Neural progenitor cell (in vitro differentiated cells): ENCODE results near the gene CDHR2. TPM values are rescaled to one million over a fixed set of nuclear protein-coding genes. Genes with fewer than 3 reads are reported as not detected.
A peak's percentile ranks its signal among the peaks of the same experiment; 100 is the strongest.

Source experiments
- DNase-seq: peaks from one replicate; pipeline ENCODE4 v3.0.0-alpha.2; 2016; ENCODE audit warnings: low spot score
- H2AFZ ChIP-seq: fragments of 200-600 bp; sonication (generic); replicated peaks from 2 replicates; pipeline ENCODE4 v1.6.1; 2016; ENCODE audit warnings: antibody characterized with exemption
- H3F3A ChIP-seq: fragments of 200-600 bp; sonication (generic); 2 replicates; pipeline ENCODE4 v1.6.1; 2016; ENCODE audit warnings: antibody characterized with exemption, low read depth
- H3K27ac ChIP-seq: fragments of 200-600 bp; sonication (generic); 2 replicates; pipeline ENCODE4 v1.5.1; 2016; ENCODE audit warnings: mild to moderate bottlenecking
- H3K27me3 ChIP-seq: fragments of 200-600 bp; sonication (generic); 2 replicates; pipeline ENCODE4 v1.6.1; 2016; ENCODE audit warnings: mild to moderate bottlenecking, moderate library complexity
- H3K36me3 ChIP-seq: fragments of 200-600 bp; sonication (generic); 2 replicates; pipeline ENCODE4 v1.5.1; 2016
- H3K4me1 ChIP-seq: fragments of 200-600 bp; sonication (generic); 2 replicates; pipeline ENCODE4 v1.6.1; 2016; ENCODE audit warnings: mixed run types
- H3K4me2 ChIP-seq: fragments of 200-600 bp; sonication (generic); 2 replicates; pipeline ENCODE4 v1.6.1; 2016
- H3K4me3 ChIP-seq: fragments of 200-600 bp; sonication (generic); 2 replicates; pipeline ENCODE4 v1.5.1; 2016
- H3K79me2 ChIP-seq: fragments of 200-600 bp; sonication (generic); 2 replicates; pipeline ENCODE4 v1.6.1; 2016; ENCODE audit warnings: low read depth
- H3K9ac ChIP-seq: fragments of 200-600 bp; sonication (generic); 2 replicates; pipeline ENCODE4 v1.6.1; 2016
- H3K9me3 ChIP-seq: fragments of 200-600 bp; sonication (generic); 2 replicates; pipeline ENCODE4 v1.5.1; 2016; ENCODE audit warnings: low read depth
- H4K20me1 ChIP-seq: fragments of 200-600 bp; sonication (generic); 2 replicates; pipeline ENCODE4 v1.6.1; 2016; ENCODE audit warnings: low read depth
- H3K27ac Mint-ChIP-seq: 3 replicates; pipeline ENCODE4 v1.8.0; 2021; ENCODE audit warnings: mixed read lengths
- H3K27me3 Mint-ChIP-seq: 2 replicates; pipeline ENCODE4 v1.8.0; 2022; ENCODE audit warnings: low read depth, mild to moderate bottlenecking, inconsistent platforms, moderate library complexity, mixed read lengths; ENCODE audit not compliant: insufficient read depth
- H3K36me3 Mint-ChIP-seq: 3 replicates; pipeline ENCODE4 v1.8.0; 2021; ENCODE audit warnings: mixed read lengths
- H3K4me1 Mint-ChIP-seq: 3 replicates; pipeline ENCODE4 v1.8.0; 2021; ENCODE audit warnings: mixed read lengths
- H3K4me3 Mint-ChIP-seq: 3 replicates; pipeline ENCODE4 v1.8.0; 2021; ENCODE audit warnings: mild to moderate bottlenecking, moderate library complexity, mixed read lengths
- H3K9me3 Mint-ChIP-seq: 3 replicates; pipeline ENCODE4 v1.8.0; 2020; ENCODE audit warnings: mixed read lengths
- EZH2 ChIP-seq: fragments of 200-600 bp; sonication (generic); IDR thresholded peaks from 2 replicates; pipeline ENCODE4 v1.6.1; 2017; ENCODE audit warnings: antibody characterized with exemption, mild to moderate bottlenecking, moderate library complexity
- EZH2phosphoT487 ChIP-seq: fragments of 200-600 bp; sonication (generic); IDR thresholded peaks from 2 replicates; pipeline ENCODE4 v1.6.1; 2017; ENCODE audit warnings: antibody characterized with exemption
- total RNA-seq: library from RNA; depleted of rRNA; stranded (reverse); fragments of >200 nt; gene quantifications from 2 replicates; pipeline ENCODE4 v1.2.3, GENCODE V29; 2015; ENCODE audit warnings: low replicate concordance
- TF ChIP-seq, protein P1 (sequence below): fragments of 200-600 bp; sonication (generic); IDR thresholded peaks from 2 replicates; pipeline ENCODE4 v1.5.1; 2017; ENCODE audit warnings: antibody characterized with exemption, mild to moderate bottlenecking

The CDHR2 gene
- total RNA-seq, 1 donor from 2014 or later, result not detected

DNA sequence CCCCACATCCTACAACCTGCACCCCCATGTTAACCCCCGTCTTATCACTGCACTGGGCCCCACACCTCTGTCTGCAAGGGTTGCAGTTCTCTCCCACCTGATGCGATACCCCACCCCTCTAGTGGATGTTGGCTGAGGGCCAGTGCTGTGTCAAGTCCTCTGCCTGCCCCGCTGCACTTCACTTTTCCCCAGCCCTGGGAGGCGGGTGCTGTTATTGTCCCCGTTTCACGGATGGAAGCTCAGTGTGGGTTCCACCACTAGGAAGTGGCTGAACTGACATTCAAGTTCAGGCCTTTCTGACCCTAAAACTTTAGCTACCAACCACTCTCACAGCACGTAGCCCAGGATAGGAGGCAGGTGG, 77.7 kb downstream of the CDHR2 start:
- no peak overlapping the region for H3K27ac ChIP-seq

DNA sequence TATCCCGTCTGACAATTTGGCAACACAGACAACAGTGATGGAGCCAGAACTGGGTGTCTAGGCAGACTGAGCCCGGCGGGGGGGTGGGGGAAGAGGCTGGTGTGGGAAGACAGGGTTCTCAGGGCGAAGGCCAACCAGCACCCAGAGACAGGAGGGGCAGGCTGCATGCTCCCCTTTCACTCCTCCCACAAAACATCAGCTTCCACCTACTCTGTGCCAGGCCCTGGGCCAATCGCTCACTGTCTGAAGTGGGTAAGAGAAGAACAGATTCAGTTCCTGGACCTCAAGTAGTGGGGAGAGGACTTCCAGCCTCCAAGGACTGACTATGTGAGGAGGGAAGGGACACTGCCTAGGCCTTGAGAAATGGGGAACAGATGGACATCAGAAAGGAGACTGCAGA, 78.4 kb downstream of the CDHR2 start:
- Histone ChIP-seq H3K27me3 (peaks cover 77% of the 10 kb centered on the region), H3K9ac (no peak overlapping the region)
- no peak overlapping the region for H3K4me3 Mint-ChIP-seq

More for the DNA sequence above, 77.7 kb downstream of the CDHR2 start:
- H3K4me2 ChIP-seq, result no peak overlapping the region
- no peak overlapping the region for H3K4me3 ChIP-seq
- peaks cover 77% of the 10 kb centered on the region for H3K27me3 ChIP-seq
- DNase-seq, result no peak
- H3K4me1 ChIP-seq, result peaks cover 15% of the 10 kb centered on the region
- peaks cover 23% of the 10 kb centered on the region for H4K20me1 ChIP-seq
- no peaks in the 10 kb centered on the region for H3K36me3 Mint-ChIP-seq
- no peaks in the 10 kb centered on the region for H3K9me3 ChIP-seq
- H3K4me1 Mint-ChIP-seq, result peaks cover 28% of the 10 kb centered on the region
- TF ChIP-seq, protein P1, sequence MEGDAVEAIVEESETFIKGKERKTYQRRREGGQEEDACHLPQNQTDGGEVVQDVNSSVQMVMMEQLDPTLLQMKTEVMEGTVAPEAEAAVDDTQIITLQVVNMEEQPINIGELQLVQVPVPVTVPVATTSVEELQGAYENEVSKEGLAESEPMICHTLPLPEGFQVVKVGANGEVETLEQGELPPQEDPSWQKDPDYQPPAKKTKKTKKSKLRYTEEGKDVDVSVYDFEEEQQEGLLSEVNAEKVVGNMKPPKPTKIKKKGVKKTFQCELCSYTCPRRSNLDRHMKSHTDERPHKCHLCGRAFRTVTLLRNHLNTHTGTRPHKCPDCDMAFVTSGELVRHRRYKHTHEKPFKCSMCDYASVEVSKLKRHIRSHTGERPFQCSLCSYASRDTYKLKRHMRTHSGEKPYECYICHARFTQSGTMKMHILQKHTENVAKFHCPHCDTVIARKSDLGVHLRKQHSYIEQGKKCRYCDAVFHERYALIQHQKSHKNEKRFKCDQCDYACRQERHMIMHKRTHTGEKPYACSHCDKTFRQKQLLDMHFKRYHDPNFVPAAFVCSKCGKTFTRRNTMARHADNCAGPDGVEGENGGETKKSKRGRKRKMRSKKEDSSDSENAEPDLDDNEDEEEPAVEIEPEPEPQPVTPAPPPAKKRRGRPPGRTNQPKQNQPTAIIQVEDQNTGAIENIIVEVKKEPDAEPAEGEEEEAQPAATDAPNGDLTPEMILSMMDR, result no peak
- TF ChIP-seq EZH2 (no peak), EZH2phosphoT487 (no peak)
- peaks cover 16% of the 10 kb centered on the region for H3F3A ChIP-seq
- H3K27me3 Mint-ChIP-seq, result peaks cover 62% of the 10 kb centered on the region
- H3K79me2 ChIP-seq, result no peaks in the 10 kb centered on the region
- H3K27ac Mint-ChIP-seq, result no peak overlapping the region
- H3K4me3 Mint-ChIP-seq, result no peak overlapping the region
- H3K36me3 ChIP-seq, result no peaks in the 10 kb centered on the region
- no peak overlapping the region for H3K9ac ChIP-seq
- peaks cover 3% of the 10 kb centered on the region for H3K9me3 Mint-ChIP-seq
- H2AFZ ChIP-seq, result no peak overlapping the region

DNA sequence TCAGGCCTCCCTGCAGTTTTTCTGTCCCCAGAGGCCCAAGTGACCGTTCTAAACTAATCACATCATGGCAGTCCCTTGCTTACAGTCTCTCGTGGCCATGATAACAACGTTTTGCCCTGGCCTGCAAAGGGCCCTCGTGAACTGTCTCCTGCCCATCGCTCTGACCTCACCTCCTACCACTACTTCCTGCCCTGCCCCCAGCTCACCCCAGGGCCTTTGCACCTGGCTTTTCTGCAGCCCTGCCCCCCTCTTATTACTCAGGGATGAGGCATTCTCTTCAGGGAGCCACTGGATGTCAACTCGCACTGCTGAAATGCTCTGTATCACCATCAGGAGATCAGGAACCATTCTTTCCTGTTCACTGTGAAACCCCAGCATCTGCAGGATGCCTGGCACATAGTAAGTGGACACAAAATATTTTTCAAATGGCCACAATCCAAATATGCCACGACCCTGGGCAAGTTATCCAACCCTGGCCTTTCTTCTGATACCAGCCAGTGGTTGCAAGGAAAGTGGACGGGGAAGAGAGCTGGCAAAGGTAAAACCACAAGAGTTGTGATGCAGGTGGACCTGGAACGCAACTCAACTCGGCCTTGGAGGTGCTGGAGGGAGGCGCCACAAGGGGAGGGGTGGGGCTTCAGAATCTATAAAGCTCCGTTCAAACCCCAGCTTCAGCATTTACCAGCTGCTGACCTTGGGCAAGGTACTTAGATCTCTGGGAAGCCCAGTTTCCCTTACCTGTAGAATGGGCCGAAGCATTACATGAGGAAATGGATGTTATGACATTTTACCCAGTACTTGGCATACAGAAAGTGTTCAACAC, 79.5 kb downstream of the CDHR2 start:
- no peaks in the 10 kb centered on the region for H3K79me2 ChIP-seq
- H3K27ac ChIP-seq, result no peak overlapping the region
- Mint-ChIP-seq H3K9me3 (peaks cover 2% of the 10 kb centered on the region), H3K27me3 (peaks cover 62% of the 10 kb centered on the region), H3K36me3 (no peaks in the 10 kb centered on the region), H3K27ac (no peak overlapping the region), H3K4me1 (peaks cover 32% of the 10 kb centered on the region), H3K4me3 (peak overlapping the region; percentile 71)
- peaks cover 18% of the 10 kb centered on the region for H3K4me1 ChIP-seq
- DNase-seq, result no peak
- no peaks in the 10 kb centered on the region for H3K9me3 ChIP-seq
- H3K4me3 ChIP-seq, result no peak overlapping the region
- H2AFZ ChIP-seq, result no peak overlapping the region
- no peak overlapping the region for H3K4me2 ChIP-seq
- TF ChIP-seq, protein P1, result no peak
- TF ChIP-seq EZH2phosphoT487 (no peak), EZH2 (no peak)
- peaks cover 87% of the 10 kb centered on the region for H3K27me3 ChIP-seq
- no peaks in the 10 kb centered on the region for H3K36me3 ChIP-seq
- H3K9ac ChIP-seq, result no peak overlapping the region
- H4K20me1 ChIP-seq, result peaks cover 23% of the 10 kb centered on the region
- H3F3A ChIP-seq, result peaks cover 18% of the 10 kb centered on the region

More for the DNA sequence above, 78.4 kb downstream of the CDHR2 start:
- peaks cover 15% of the 10 kb centered on the region for H3K4me1 ChIP-seq
- no peak overlapping the region for H3K4me2 ChIP-seq
- H3K9me3 Mint-ChIP-seq, result peaks cover 2% of the 10 kb centered on the region
- no peak overlapping the region for H2AFZ ChIP-seq
- H3F3A ChIP-seq, result peaks cover 16% of the 10 kb centered on the region
- no peak overlapping the region for H3K27ac Mint-ChIP-seq
- no peak overlapping the region for H3K27ac ChIP-seq
- H3K4me1 Mint-ChIP-seq, result peaks cover 29% of the 10 kb centered on the region
- peaks cover 23% of the 10 kb centered on the region for H4K20me1 ChIP-seq
- TF ChIP-seq EZH2phosphoT487, result no peak
- no peak for TF ChIP-seq EZH2
- TF ChIP-seq, protein P1, result no peak
- H3K36me3 Mint-ChIP-seq, result no peaks in the 10 kb centered on the region
- peaks cover 61% of the 10 kb centered on the region for H3K27me3 Mint-ChIP-seq
- DNase-seq, result no peak
- no peaks in the 10 kb centered on the region for H3K36me3 ChIP-seq
- no peak overlapping the region for H3K4me3 ChIP-seq
- no peaks in the 10 kb centered on the region for H3K9me3 ChIP-seq
- H3K79me2 ChIP-seq, result no peaks in the 10 kb centered on the region
